Liver (tissue), 9 donors: Measurements from ENCODE around the gene IL36A. TPM values are rescaled to one million over a fixed set of nuclear protein-coding genes. Genes with fewer than 3 reads are reported as not detected.

Experiments
- DNase-seq: peaks from one replicate; pipeline ENCODE4 v3.0.0-alpha.2; 2017; ENCODE audit warnings: low spot score
- H3K27ac ChIP-seq, 2 donors: one replicate each; pipeline ENCODE4 v1.7.0; 2013; ENCODE audit warnings: inconsistent platforms in 2 of 2, low read length in 2 of 2, control low read depth in 1 of 2, low read depth in 1 of 2, mild to moderate bottlenecking in 1 of 2
- H3K27me3 ChIP-seq, 4 donors: one replicate each; pipeline versions ENCODE4 v1.6.1 to v1.7.0; 2013; ENCODE audit warnings: low read length in 3 of 4, inconsistent platforms in 1 of 4, mild to moderate bottlenecking in 1 of 4, moderate library complexity in 1 of 4; ENCODE audit not compliant: control insufficient read depth in 4 of 4, insufficient read depth in 4 of 4
- H3K36me3 ChIP-seq, 4 donors: one replicate each; pipeline versions ENCODE4 v1.6.1 to v1.7.0; 2013; ENCODE audit warnings: low read length in 3 of 4, mild to moderate bottlenecking in 3 of 4, low read depth in 1 of 4, moderate library complexity in 1 of 4; ENCODE audit not compliant: control insufficient read depth in 4 of 4, insufficient read depth in 3 of 4
- H3K4me1 ChIP-seq, 4 donors: one replicate each; pipeline versions ENCODE4 v1.6.1 to v1.7.0; 2013; ENCODE audit warnings: low read length in 3 of 4, mild to moderate bottlenecking in 3 of 4, moderate library complexity in 1 of 4; ENCODE audit not compliant: control insufficient read depth in 4 of 4, insufficient read depth in 4 of 4
- H3K4me3 ChIP-seq, 3 donors: one replicate each; pipeline versions ENCODE4 v1.6.1 to v1.7.0; 2013; ENCODE audit warnings: low read length in 3 of 3, control low read depth in 1 of 3, low read depth in 1 of 3, mild to moderate bottlenecking in 1 of 3
- H3K9ac ChIP-seq, 2 donors: one replicate each; pipeline ENCODE4 v1.7.0; 2013; ENCODE audit warnings: low read length in 2 of 2, mild to moderate bottlenecking in 2 of 2, moderate library complexity in 2 of 2, control low read depth in 1 of 2, low read depth in 1 of 2
- H3K9me3 ChIP-seq, 4 donors: one replicate each; pipeline versions ENCODE4 v1.6.1 to v1.7.0; 2013; ENCODE audit warnings: low read length in 3 of 4; ENCODE audit not compliant: control insufficient read depth in 4 of 4
- EGR1 ChIP-seq, 2 donors: IDR thresholded peaks; 2 replicates each; pipeline ENCODE4 v1.6.1; 2016 to 2018; ENCODE audit warnings: antibody characterized with exemption in 2 of 2, low read depth in 2 of 2
- FOXA1 ChIP-seq: IDR thresholded peaks from 2 replicates; pipeline ENCODE4 v1.6.1; 2016; ENCODE audit warnings: antibody characterized with exemption
- FOXA2 ChIP-seq: IDR thresholded peaks from 2 replicates; pipeline ENCODE4 v1.6.1; 2016; ENCODE audit warnings: antibody characterized with exemption
- GABPA ChIP-seq, 2 donors: IDR thresholded peaks in 1 of 2; conservative IDR thresholded peaks in 1 of 2; 2 replicates each; pipeline ENCODE4 v1.6.1; 2016; ENCODE audit warnings: antibody characterized with exemption in 2 of 2, mild to moderate bottlenecking in 1 of 2, moderate library complexity in 1 of 2
- HNF4A ChIP-seq, 2 donors: conservative IDR thresholded peaks; 2 replicates each; pipeline ENCODE4 v1.6.1; 2016; ENCODE audit warnings: antibody characterized with exemption in 2 of 2, mild to moderate bottlenecking in 2 of 2
- HNF4G ChIP-seq: IDR thresholded peaks from 2 replicates; pipeline ENCODE4 v1.6.1; 2016; ENCODE audit warnings: antibody characterized with exemption
- JUND ChIP-seq, 2 donors: IDR thresholded peaks; 2 replicates each; pipeline ENCODE4 v1.6.1; 2016; ENCODE audit warnings: antibody characterized with exemption in 2 of 2
- NR2F2 ChIP-seq: IDR thresholded peaks from 2 replicates; pipeline ENCODE4 v1.6.1; 2016; ENCODE audit warnings: antibody characterized with exemption
- RAD21 ChIP-seq, 2 donors: IDR thresholded peaks; 2 replicates each; pipeline ENCODE4 v1.6.1; 2016; ENCODE audit warnings: antibody characterized with exemption in 2 of 2, mild to moderate bottlenecking in 2 of 2
- REST ChIP-seq: IDR thresholded peaks from 2 replicates; pipeline ENCODE4 v1.6.1; 2016; ENCODE audit warnings: antibody characterized with exemption, mild to moderate bottlenecking
- SP1 ChIP-seq: IDR thresholded peaks from 2 replicates; pipeline ENCODE4 v1.6.1; 2018; ENCODE audit warnings: antibody characterized with exemption, mild to moderate bottlenecking
- TAF1 ChIP-seq: conservative IDR thresholded peaks from 2 replicates; pipeline ENCODE4 v1.6.1; 2016; ENCODE audit warnings: antibody characterized with exemption, mild to moderate bottlenecking
- YY1 ChIP-seq: IDR thresholded peaks from 2 replicates; pipeline ENCODE4 v1.6.1; 2016; ENCODE audit warnings: antibody characterized with exemption, mild to moderate bottlenecking
- WGBS: extraction: QIAGEN DNeasy Blood & Tissue Kit; methylation state at CpG from one replicate; pipeline ENCODE4 v1.1.7; 2013; 5-methylcytosine and 5-hydroxymethylcytosine counted together
- polyA plus RNA-seq, 2 donors: library from polyadenylated mRNA; stranded (reverse) in 1 of 2; unstranded in 1 of 2; fragments of 200-250 nt in 1 of 2; fragments of >200 nt in 1 of 2; fragmentation: Nextera tagmentation in 1 of 2; extraction: Ambion mirVana in 1 of 2; gene quantifications; one replicate each; pipeline versions ENCODE4 v1.2.1 to v1.2.3, GENCODE V29; 2013 to 2015
- total RNA-seq, 2 donors: library from RNA; depleted of rRNA; stranded (reverse); fragments of >200 nt; gene quantifications; one replicate each; pipeline ENCODE4 v1.2.3, GENCODE V29; 2014
- TF ChIP-seq, protein P1 (sequence below): fragments of 150-350 bp; IDR thresholded peaks from 2 replicates; pipeline ENCODE4 v1.5.1; 2017; ENCODE audit warnings: improper control_type of control experiment, low read depth, low read length; ENCODE audit not compliant: missing input control
- TF ChIP-seq, protein P2 (sequence below): IDR thresholded peaks from 2 replicates; pipeline ENCODE4 v1.6.1; 2016; ENCODE audit warnings: antibody characterized with exemption
- TF ChIP-seq, protein P3 (sequence below): IDR thresholded peaks from 2 replicates; pipeline ENCODE4 v1.6.1; 2016; ENCODE audit warnings: antibody characterized with exemption
- TF ChIP-seq, protein P4 (sequence below): IDR thresholded peaks from 2 replicates; pipeline ENCODE4 v1.6.1; 2016; ENCODE audit warnings: antibody characterized with exemption
- donor health status: healthy.
- donor health status: healthy.
- donor health status: healthy.
- donor health status: healthy.
- donor health status: healthy.

IL36A gene
- total and polyA plus RNA-seq, 4 donors, result not detected

GRCh38 chr2:113056521-113056920 lies 51.3 kb downstream of the IL36A start:
- no peak for TF ChIP-seq GABPA (IDR thresholded peaks at IDR 0.05 in 1 of 2, conservative IDR thresholded peaks at IDR 0.05 in 1 of 2)
- TF ChIP-seq, protein P1, sequence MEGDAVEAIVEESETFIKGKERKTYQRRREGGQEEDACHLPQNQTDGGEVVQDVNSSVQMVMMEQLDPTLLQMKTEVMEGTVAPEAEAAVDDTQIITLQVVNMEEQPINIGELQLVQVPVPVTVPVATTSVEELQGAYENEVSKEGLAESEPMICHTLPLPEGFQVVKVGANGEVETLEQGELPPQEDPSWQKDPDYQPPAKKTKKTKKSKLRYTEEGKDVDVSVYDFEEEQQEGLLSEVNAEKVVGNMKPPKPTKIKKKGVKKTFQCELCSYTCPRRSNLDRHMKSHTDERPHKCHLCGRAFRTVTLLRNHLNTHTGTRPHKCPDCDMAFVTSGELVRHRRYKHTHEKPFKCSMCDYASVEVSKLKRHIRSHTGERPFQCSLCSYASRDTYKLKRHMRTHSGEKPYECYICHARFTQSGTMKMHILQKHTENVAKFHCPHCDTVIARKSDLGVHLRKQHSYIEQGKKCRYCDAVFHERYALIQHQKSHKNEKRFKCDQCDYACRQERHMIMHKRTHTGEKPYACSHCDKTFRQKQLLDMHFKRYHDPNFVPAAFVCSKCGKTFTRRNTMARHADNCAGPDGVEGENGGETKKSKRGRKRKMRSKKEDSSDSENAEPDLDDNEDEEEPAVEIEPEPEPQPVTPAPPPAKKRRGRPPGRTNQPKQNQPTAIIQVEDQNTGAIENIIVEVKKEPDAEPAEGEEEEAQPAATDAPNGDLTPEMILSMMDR, result no peak
- TF ChIP-seq TAF1, result no peak
- no peak for TF ChIP-seq HNF4A (conservative IDR thresholded peaks at IDR 0.05)
- no peak for TF ChIP-seq JUND (IDR thresholded peaks at IDR 0.05)
- no peak for TF ChIP-seq RAD21 (IDR thresholded peaks at IDR 0.05)
- no peak for TF ChIP-seq FOXA2
- no peak for TF ChIP-seq EGR1 (IDR thresholded peaks at IDR 0.05; ENCODE audit: low read depth in 2 of 2)
- TF ChIP-seq, protein P2, sequence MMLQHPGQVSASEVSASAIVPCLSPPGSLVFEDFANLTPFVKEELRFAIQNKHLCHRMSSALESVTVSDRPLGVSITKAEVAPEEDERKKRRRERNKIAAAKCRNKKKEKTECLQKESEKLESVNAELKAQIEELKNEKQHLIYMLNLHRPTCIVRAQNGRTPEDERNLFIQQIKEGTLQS, result no peak
- TF ChIP-seq YY1, result no peak
- no peak for TF ChIP-seq FOXA1
- TF ChIP-seq HNF4G, result no peak
- TF ChIP-seq, protein P3, sequence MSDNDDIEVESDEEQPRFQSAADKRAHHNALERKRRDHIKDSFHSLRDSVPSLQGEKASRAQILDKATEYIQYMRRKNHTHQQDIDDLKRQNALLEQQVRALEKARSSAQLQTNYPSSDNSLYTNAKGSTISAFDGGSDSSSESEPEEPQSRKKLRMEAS, result no peak
- no peak for TF ChIP-seq SP1
- no peak for TF ChIP-seq NR2F2
- H3K27ac ChIP-seq, result no peak overlapping the region
- no peak overlapping the region for H3K4me3 ChIP-seq
- no peaks in the 10 kb centered on the region for H3K4me1 ChIP-seq
- WGBS, result 93% methylated on average over 1 of the region's 1 CpG
- H3K36me3 ChIP-seq, result no peaks in the 10 kb centered on the region
- no peak overlapping the region for H3K9ac ChIP-seq
- H3K9me3 ChIP-seq, result peaks cover 0 to 3% (median 0%) of the 10 kb centered on the region in 4 donors
- peak; percentile 9 for DNase-seq
- no peaks in the 10 kb centered on the region for H3K27me3 ChIP-seq

- H3K36me3 ChIP-seq, result no peaks in the 10 kb centered on the region
- peaks cover 0 to 3% (median 0%) of the 10 kb centered on the region in 4 donors for H3K9me3 ChIP-seq
- H3K27me3 ChIP-seq, result no peaks in the 10 kb centered on the region
- TF ChIP-seq TAF1 (no peak), REST (no peak), FOXA2 (no peak), RAD21 (IDR thresholded peaks at IDR 0.05) (no peak), HNF4G (no peak), GABPA (IDR thresholded peaks at IDR 0.05 in 1 of 2, conservative IDR thresholded peaks at IDR 0.05 in 1 of 2) (no peak), NR2F2 (no peak)
- TF ChIP-seq, protein P2, result no peak
- TF ChIP-seq, protein P4, sequence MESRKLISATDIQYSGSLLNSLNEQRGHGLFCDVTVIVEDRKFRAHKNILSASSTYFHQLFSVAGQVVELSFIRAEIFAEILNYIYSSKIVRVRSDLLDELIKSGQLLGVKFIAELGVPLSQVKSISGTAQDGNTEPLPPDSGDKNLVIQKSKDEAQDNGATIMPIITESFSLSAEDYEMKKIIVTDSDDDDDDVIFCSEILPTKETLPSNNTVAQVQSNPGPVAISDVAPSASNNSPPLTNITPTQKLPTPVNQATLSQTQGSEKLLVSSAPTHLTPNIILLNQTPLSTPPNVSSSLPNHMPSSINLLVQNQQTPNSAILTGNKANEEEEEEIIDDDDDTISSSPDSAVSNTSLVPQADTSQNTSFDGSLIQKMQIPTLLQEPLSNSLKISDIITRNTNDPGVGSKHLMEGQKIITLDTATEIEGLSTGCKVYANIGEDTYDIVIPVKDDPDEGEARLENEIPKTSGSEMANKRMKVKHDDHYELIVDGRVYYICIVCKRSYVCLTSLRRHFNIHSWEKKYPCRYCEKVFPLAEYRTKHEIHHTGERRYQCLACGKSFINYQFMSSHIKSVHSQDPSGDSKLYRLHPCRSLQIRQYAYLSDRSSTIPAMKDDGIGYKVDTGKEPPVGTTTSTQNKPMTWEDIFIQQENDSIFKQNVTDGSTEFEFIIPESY, result no peak
- TF ChIP-seq, protein P3, result no peak
- no peaks in the 10 kb centered on the region for H3K4me1 ChIP-seq
- 81% methylated on average over 1 of the region's 1 CpG for WGBS
- no peak overlapping the region for H3K4me3 ChIP-seq
- H3K9ac ChIP-seq, result no peak overlapping the region
- no peak for DNase-seq
- H3K27ac ChIP-seq, result no peak overlapping the region
These were observed 51.9 kb downstream of the IL36A start for GRCh38 chr2:113057117-113057516.
